ENCODE measurements around the gene DCXR.
A peak's percentile ranks its signal among the peaks of the same experiment; 100 is the strongest.

DNA sequence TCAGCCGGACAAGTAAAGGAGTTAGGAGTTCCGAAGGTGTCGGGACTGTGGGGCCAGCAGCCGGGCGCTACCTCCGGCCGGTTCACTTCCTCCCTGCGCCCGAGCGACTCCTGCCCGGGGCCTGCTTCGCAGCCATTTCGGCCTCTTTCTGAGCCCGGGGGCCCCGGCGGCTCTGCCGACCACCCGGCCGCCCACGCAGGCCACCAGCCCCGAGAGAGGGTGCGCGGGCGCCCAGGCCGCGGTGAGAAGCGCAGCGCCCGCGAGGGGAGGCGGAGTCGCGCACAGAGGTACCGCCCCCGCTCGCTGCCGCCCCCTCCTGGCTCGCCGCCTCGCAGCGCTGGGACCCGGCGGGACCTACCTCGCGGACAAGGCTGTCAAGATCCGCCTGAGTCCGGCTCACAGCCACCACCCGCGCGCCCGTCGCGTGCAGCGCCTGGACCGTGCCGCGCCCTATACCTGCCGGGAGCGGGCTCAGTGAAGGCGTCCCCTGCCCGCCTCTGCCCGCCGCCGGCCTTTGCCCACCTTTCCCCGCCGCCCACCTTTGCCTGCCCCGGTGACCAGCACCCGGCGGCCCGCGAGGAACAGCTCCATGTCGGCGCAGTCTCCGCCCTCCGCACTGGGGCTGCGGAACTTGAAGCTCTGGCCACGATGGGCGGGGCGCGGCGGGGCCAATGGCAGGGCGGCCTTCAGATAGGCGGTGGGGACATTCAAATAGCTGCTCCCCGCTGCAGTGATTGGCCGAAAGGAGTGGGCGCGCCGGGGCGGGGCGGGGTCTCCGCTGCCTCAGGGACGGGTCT, at the start of gene DCXR:
- TF ChIP-seq, protein P1, sequence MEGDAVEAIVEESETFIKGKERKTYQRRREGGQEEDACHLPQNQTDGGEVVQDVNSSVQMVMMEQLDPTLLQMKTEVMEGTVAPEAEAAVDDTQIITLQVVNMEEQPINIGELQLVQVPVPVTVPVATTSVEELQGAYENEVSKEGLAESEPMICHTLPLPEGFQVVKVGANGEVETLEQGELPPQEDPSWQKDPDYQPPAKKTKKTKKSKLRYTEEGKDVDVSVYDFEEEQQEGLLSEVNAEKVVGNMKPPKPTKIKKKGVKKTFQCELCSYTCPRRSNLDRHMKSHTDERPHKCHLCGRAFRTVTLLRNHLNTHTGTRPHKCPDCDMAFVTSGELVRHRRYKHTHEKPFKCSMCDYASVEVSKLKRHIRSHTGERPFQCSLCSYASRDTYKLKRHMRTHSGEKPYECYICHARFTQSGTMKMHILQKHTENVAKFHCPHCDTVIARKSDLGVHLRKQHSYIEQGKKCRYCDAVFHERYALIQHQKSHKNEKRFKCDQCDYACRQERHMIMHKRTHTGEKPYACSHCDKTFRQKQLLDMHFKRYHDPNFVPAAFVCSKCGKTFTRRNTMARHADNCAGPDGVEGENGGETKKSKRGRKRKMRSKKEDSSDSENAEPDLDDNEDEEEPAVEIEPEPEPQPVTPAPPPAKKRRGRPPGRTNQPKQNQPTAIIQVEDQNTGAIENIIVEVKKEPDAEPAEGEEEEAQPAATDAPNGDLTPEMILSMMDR (IDR thresholded peaks at IDR 0.05; ENCODE audit: extremely low read depth in 1 of 2, insufficient read depth in 1 of 2, low read depth in 1 of 2, low read length in 2 of 2), result peak; percentile 87 to 92
- TF ChIP-seq EZH2 (IDR thresholded peaks at IDR 0.05; ENCODE audit: borderline replicate concordance, low read depth, low read length, severe bottlenecking) (no peak), POLR2AphosphoS5 (IDR thresholded peaks at IDR 0.05; ENCODE audit: insufficient read depth, low read depth, low read length) (peak; percentile 71), MYC (IDR thresholded peaks at IDR 0.05; ENCODE audit: low read depth, low read length) (no peak), POLR2A (IDR thresholded peaks at IDR 0.05; ENCODE audit: low read depth, low read length) (peak; percentile 80), FOS (IDR thresholded peaks at IDR 0.05; ENCODE audit: borderline replicate concordance, insufficient read depth, low read length) (no peak)
- TF ChIP-seq, protein P2, sequence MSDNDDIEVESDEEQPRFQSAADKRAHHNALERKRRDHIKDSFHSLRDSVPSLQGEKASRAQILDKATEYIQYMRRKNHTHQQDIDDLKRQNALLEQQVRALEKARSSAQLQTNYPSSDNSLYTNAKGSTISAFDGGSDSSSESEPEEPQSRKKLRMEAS (IDR thresholded peaks at IDR 0.05; ENCODE audit: insufficient read depth, insufficient read length), result peak; percentile 24

All from endothelial cell of umbilical vein (primary cell).